GM10248 (cell line): ENCODE measurements around the gene PACS1.

ENCODE experiments used
- CTCF ChIA-PET: fragments of 300-600 bp; sonication (Branson Sonifier 250); formaldehyde crosslinking; extraction: SDS; loops from one replicate; lab custom pipeline; 2021; ENCODE audit warnings: antibody characterized with exemption; lab: Yijun Ruan, JAX
- POLR2A ChIA-PET: fragments of 350-650 bp; sonication (Branson Sonifier 250); formaldehyde crosslinking; extraction: SDS; loops from one replicate; lab custom pipeline; 2020; ENCODE audit warnings: antibody characterized with exemption; lab: Yijun Ruan, JAX
- DNase-seq: peaks from one replicate; pipeline ENCODE4 v3.0.0; 2012; ENCODE audit errors: extremely low spot score
- CTCF ChIP-seq: IDR thresholded peaks from 2 replicates; pipeline ENCODE4 v1.5.1; 2012; ENCODE audit warnings: mild to moderate bottlenecking, low read depth; ENCODE audit errors: extremely low read depth, missing control alignments, control extremely low read depth

PACS1 gene

GRCh38 chr11:66216911-66217310, 146.8 kb downstream of the PACS1 start:
- DNase-seq = no peak
- TF ChIP-seq CTCF = no peak
- ChIA-PET POLR2A (no interaction called here), CTCF (interaction anchor here (1.4 kb wide), 1 partner anchor 158 kb away, joined by 3 read pairs; no protein-coding TSS in a partner anchor)

GRCh38 chr11:66218036-66218435, 148.0 kb downstream of the PACS1 start:
- DNase-seq = no peak
- ChIA-PET POLR2A (no interaction called here), CTCF (interaction anchor here (0.8 to 6.8 kb wide), 3 partner anchors 11 to 159 kb away, joined by 3 to 92 read pairs (median 3); partner anchors contain the start of gene YIF1A)
- no peak for TF ChIP-seq CTCF

- DNase-seq = no peak
- CTCF ChIA-PET = interaction anchor here (0.8 to 6.8 kb wide), 3 partner anchors 9 to 65 kb away, joined by 3 to 92 read pairs (median 4); partner anchors contain the start of gene YIF1A
- TF ChIP-seq CTCF = no peak
- POLR2A ChIA-PET = interaction anchor here (0.7 kb wide), 1 partner anchor 1214 kb away, joined by 3 read pairs; no protein-coding TSS in a partner anchor
These were observed 149.0 kb downstream of the PACS1 start for GRCh38 chr11:66218846-66219620.

GRCh38 chr11:66219846-66220565, 149.9 kb downstream of the PACS1 start:
- TF ChIP-seq CTCF = no peak
- POLR2A ChIA-PET = interaction anchor here (0.6 kb wide), 1 partner anchor 130 kb away, joined by 5 read pairs; no protein-coding TSS in a partner anchor
- no peak for DNase-seq
- CTCF ChIA-PET = interaction anchor here (1.4 to 6.8 kb wide), 3 partner anchors 15 to 64 kb away, joined by 3 to 92 read pairs (median 49); partner anchors contain the start of gene YIF1A

GRCh38 chr11:66220566-66220935, 150.5 kb downstream of the PACS1 start:
- no peak for DNase-seq
- ChIA-PET CTCF (interaction anchor here (1.4 to 6.8 kb wide), 4 partner anchors 15 to 64 kb away, joined by 3 to 92 read pairs (median 28); partner anchors contain the start of gene YIF1A), POLR2A (interaction anchor here (0.6 kb wide), 1 partner anchor 131 kb away, joined by 5 read pairs; no protein-coding TSS in a partner anchor)
- TF ChIP-seq CTCF = no peak

- ChIA-PET POLR2A (interaction anchor here (0.6 kb wide), 1 partner anchor 131 kb away, joined by 5 read pairs; no protein-coding TSS in a partner anchor), CTCF (interaction anchor here (0.8 to 6.8 kb wide), 13 partner anchors 10 to 152 kb away, joined by 3 to 92 read pairs (median 8); partner anchors contain the start of gene YIF1A)
- no peak for DNase-seq
- no peak for TF ChIP-seq CTCF
These were observed 150.9 kb downstream of the PACS1 start for GRCh38 chr11:66221012-66221411.
